Hindlimb muscle (tissue), 1 donor: ENCODE measurements around the gene XAGE3. TPM values are rescaled to one million over a fixed set of nuclear protein-coding genes. Genes with fewer than 3 reads are reported as not detected.

Experiments
- DNase-seq: peaks from one replicate; pipeline ENCODE4 v3.0.0-alpha.2; 2013
- polyA plus RNA-seq: library from polyadenylated mRNA; unstranded; fragments of 120-200 nt; gene quantifications from one replicate; pipeline ENCODE4 v1.2.1, GENCODE V29; 2013; ENCODE audit not compliant: insufficient read length

XAGE3 gene
- polyA plus RNA-seq, 1 donor: not detected

- no peak for DNase-seq
These were observed 28.7 kb downstream of the XAGE3 start for GRCh38 chrX:52839137-52839536.

- DNase-seq: no peak
These were observed 37.3 kb downstream of the XAGE3 start for GRCh38 chrX:52830551-52830950.

GRCh38 chrX:52824608-52825007 is 43.3 kb downstream of the XAGE3 start:
- no peak for DNase-seq

GRCh38 chrX:52821079-52821760 is 46.7 kb downstream of the XAGE3 start:
- DNase-seq: no peak

- DNase-seq: no peak
These were observed 48.1 kb downstream of the XAGE3 start for GRCh38 chrX:52819788-52820187.

Other genes starting within 250 kb of the XAGE3 start
- gene SSX7, start 213.2 kb downstream of the XAGE3 start, polyA plus RNA-seq: not detected
- not detected for gene SSX2, start 160.9 kb downstream of the XAGE3 start, polyA plus RNA-seq
- gene SSX2B, start 116.8 kb downstream of the XAGE3 start, polyA plus RNA-seq: not detected
- gene SPANXN5, start 70.7 kb downstream of the XAGE3 start, polyA plus RNA-seq: not detected
- gene XAGE5, start 56.8 kb downstream of the XAGE3 start, polyA plus RNA-seq: 0.39 TPM
- gene FAM156B, start 29.2 kb upstream of the XAGE3 start, polyA plus RNA-seq: 17.9 TPM
- gene FAM156A, start 90.4 kb upstream of the XAGE3 start, polyA plus RNA-seq: 28.9 TPM
- gene GPR173, start 180.7 kb upstream of the XAGE3 start, polyA plus RNA-seq: 8.8 TPM
- 14.4 TPM for gene TSPYL2, start 214.3 kb upstream of the XAGE3 start, polyA plus RNA-seq
- 11.6 TPM for gene KANTR, start 226.1 kb upstream of the XAGE3 start, polyA plus RNA-seq